GM21576 (cell line): Measurements from ENCODE around the gene GJA10.
"Not testable (repeated sequence)": the region's sequence is repeated elsewhere in the genome, so short reads cannot be mapped to it uniquely, and the experiment has no call there.

Experiments
- ATAC-seq: cut with Tn5 transposase; IDR thresholded peaks from one replicate; pipeline ENCODE4 v1.9.1; 2021; ENCODE audit warnings: mild to moderate bottlenecking, moderate library complexity; ENCODE audit not compliant: unreplicated experiment

Gene GJA10

GRCh38 chr6:89894169-89894568, at the start of gene GJA10:
TSS of gene GJA10 (plus strand) at chr6:89894469. CDS start at chr6:89894469, 0 bp downstream.
- ATAC-seq, result no peak

GRCh38 chr6:89847513-89847912, 46.8 kb upstream of the GJA10 start:
- not testable (repeated sequence) for ATAC-seq

GRCh38 chr6:89853068-89853467, 41.2 kb upstream of the GJA10 start:
- no peak for ATAC-seq

GRCh38 chr6:89858041-89858440, 36.2 kb upstream of the GJA10 start:
- no peak for ATAC-seq

GRCh38 chr6:89859744-89860143, 34.5 kb upstream of the GJA10 start:
- peak; percentile 61 for ATAC-seq

- peak; percentile 80 for ATAC-seq
Observed at GRCh38 chr6:89862273-89862672, 32.0 kb upstream of the GJA10 start.

- no peak for ATAC-seq
Observed at GRCh38 chr6:89862698-89863097, 31.6 kb upstream of the GJA10 start.

- ATAC-seq, result no peak
Observed at GRCh38 chr6:89866024-89866678, 28.1 kb upstream of the GJA10 start.

- ATAC-seq, result no peak
Observed at GRCh38 chr6:89873721-89874120, 20.5 kb upstream of the GJA10 start.

GRCh38 chr6:89874438-89874837, 19.8 kb upstream of the GJA10 start:
- no peak for ATAC-seq

GRCh38 chr6:89886378-89887120, 7.7 kb upstream of the GJA10 start:
- no peak for ATAC-seq

- no peak for ATAC-seq
Observed at GRCh38 chr6:89887452-89888137, 6.7 kb upstream of the GJA10 start.

- ATAC-seq, result no peak
Observed at GRCh38 chr6:89888138-89888514, 6.1 kb upstream of the GJA10 start.

GRCh38 chr6:89888871-89889270, 5.4 kb upstream of the GJA10 start:
- no peak for ATAC-seq

GRCh38 chr6:89890845-89891528, 3.3 kb upstream of the GJA10 start:
- not testable (repeated sequence) for ATAC-seq

- ATAC-seq, result not testable (repeated sequence)
Observed at GRCh38 chr6:89892577-89892976, 1.7 kb upstream of the GJA10 start.

- ATAC-seq, result no peak
Observed at GRCh38 chr6:89895276-89895874, 1.1 kb downstream of the GJA10 start.

- ATAC-seq, result not testable (repeated sequence)
Observed at GRCh38 chr6:89910001-89910901, 16.0 kb downstream of the GJA10 start.

- no peak for ATAC-seq
Observed at GRCh38 chr6:89910902-89911240, 16.6 kb downstream of the GJA10 start.
